Activated naive CD4-positive, alpha-beta T cell treated with anti-CD3 and anti-CD28 coated beads, Interleukin-2, amount 10 ng/mL, durations not matched to agents 7 days and 5 days (primary cell): ENCODE results near the gene FBLN2.
"Not testable (repeated sequence)": the region's sequence is repeated elsewhere in the genome, so short reads cannot be mapped to it uniquely, and the experiment has no call there.

ENCODE experiments used
- CTCF ChIA-PET: fragments of 350-600 bp; sonication (Branson Sonifier 250); formaldehyde crosslinking; loops from one replicate; lab custom pipeline; 2021; ENCODE audit warnings: antibody characterized with exemption; lab: Charles Lee
- DNase-seq: peaks from one replicate; pipeline ENCODE4 v3.0.0-alpha.2; 2020
- H3K27ac Mint-ChIP-seq: one replicate; pipeline ENCODE4 v1.8.0; 2021; ENCODE audit warnings: mild to moderate bottlenecking, moderate library complexity, mixed read lengths
- H3K27me3 Mint-ChIP-seq: one replicate; pipeline ENCODE4 v1.8.0; 2021; ENCODE audit warnings: mild to moderate bottlenecking, mixed read lengths
- H3K36me3 Mint-ChIP-seq: one replicate; pipeline ENCODE4 v1.8.0; 2021; ENCODE audit warnings: mixed read lengths
- H3K4me1 Mint-ChIP-seq: one replicate; pipeline ENCODE4 v1.8.0; 2021; ENCODE audit warnings: mixed read lengths
- H3K4me3 Mint-ChIP-seq: one replicate; pipeline ENCODE4 v1.8.0; 2021; ENCODE audit warnings: mild to moderate bottlenecking, moderate library complexity, mixed read lengths
- H3K9me3 Mint-ChIP-seq: one replicate; pipeline ENCODE4 v1.8.0; 2021; ENCODE audit warnings: mixed read lengths

Gene FBLN2

DNA sequence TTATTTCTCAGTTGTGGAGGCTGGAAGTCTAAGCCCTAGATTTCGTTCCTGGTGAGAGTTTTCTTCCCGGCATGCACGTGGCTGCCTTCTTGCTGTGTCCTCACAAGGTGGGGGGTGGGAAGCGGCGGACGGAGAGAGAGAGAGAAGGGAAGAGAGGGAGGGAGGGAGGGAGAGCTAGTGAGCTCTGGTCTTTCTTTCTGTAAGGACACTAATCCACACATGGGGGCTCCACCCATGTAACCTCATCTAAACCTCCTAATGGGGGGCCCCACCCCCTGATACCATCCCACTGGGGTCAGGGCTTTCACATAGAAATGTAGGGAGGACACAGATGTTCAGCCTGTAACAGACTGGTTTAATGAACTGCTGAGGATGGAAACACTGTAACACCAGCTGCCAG, 7.3 kb downstream of the FBLN2 start:
- CTCF ChIA-PET, result interaction anchor here (0.6 kb wide), 1 partner anchor 55 kb away, joined by 3 read pairs; no protein-coding TSS in a partner anchor
- Mint-ChIP-seq H3K4me3 (no peak overlapping the region), H3K27me3 (peaks cover 75% of the 10 kb centered on the region), H3K9me3 (no peaks in the 10 kb centered on the region), H3K36me3 (no peaks in the 10 kb centered on the region), H3K4me1 (no peaks in the 10 kb centered on the region), H3K27ac (no peak overlapping the region)
- no peak for DNase-seq

- Mint-ChIP-seq H3K9me3 (no peaks in the 10 kb centered on the region), H3K4me3 (no peak overlapping the region), H3K27me3 (peaks cover 73% of the 10 kb centered on the region), H3K27ac (no peak overlapping the region), H3K36me3 (no peaks in the 10 kb centered on the region), H3K4me1 (no peaks in the 10 kb centered on the region)
- DNase-seq, result no peak
- CTCF ChIA-PET, result no interaction called here
Observed at GRCh38 chr3:13556917-13557316, 8.0 kb downstream of the FBLN2 start.

- no peak for DNase-seq
- H3K36me3 Mint-ChIP-seq, result no peaks in the 10 kb centered on the region
- H3K27me3 Mint-ChIP-seq, result peaks cover 69% of the 10 kb centered on the region
- no peaks in the 10 kb centered on the region for H3K9me3 Mint-ChIP-seq
- CTCF ChIA-PET, result no interaction called here
- no peaks in the 10 kb centered on the region for H3K4me1 Mint-ChIP-seq
- no peak overlapping the region for H3K27ac Mint-ChIP-seq
- no peak overlapping the region for H3K4me3 Mint-ChIP-seq
Observed at GRCh38 chr3:13557417-13557816, 8.5 kb downstream of the FBLN2 start.

- Mint-ChIP-seq H3K27ac (no peak overlapping the region), H3K9me3 (no peaks in the 10 kb centered on the region), H3K4me3 (no peak overlapping the region), H3K27me3 (peaks cover 68% of the 10 kb centered on the region), H3K36me3 (no peaks in the 10 kb centered on the region), H3K4me1 (no peaks in the 10 kb centered on the region)
- CTCF ChIA-PET, result no interaction called here
- no peak for DNase-seq
Observed at GRCh38 chr3:13557926-13558325, 9.0 kb downstream of the FBLN2 start.

GRCh38 chr3:13558651-13559050, 9.7 kb downstream of the FBLN2 start:
- no peak overlapping the region for H3K4me3 Mint-ChIP-seq
- CTCF ChIA-PET, result no interaction called here
- no peaks in the 10 kb centered on the region for H3K36me3 Mint-ChIP-seq
- no peak for DNase-seq
- H3K27me3 Mint-ChIP-seq, result peaks cover 66% of the 10 kb centered on the region
- H3K9me3 Mint-ChIP-seq, result no peaks in the 10 kb centered on the region
- no peak overlapping the region for H3K27ac Mint-ChIP-seq
- H3K4me1 Mint-ChIP-seq, result no peaks in the 10 kb centered on the region

- H3K27me3 Mint-ChIP-seq, result peaks cover 56% of the 10 kb centered on the region
- no peak for DNase-seq
- no peak overlapping the region for H3K4me3 Mint-ChIP-seq
- H3K27ac Mint-ChIP-seq, result no peak overlapping the region
- H3K4me1 Mint-ChIP-seq, result no peaks in the 10 kb centered on the region
- CTCF ChIA-PET, result interaction anchor here (1.1 kb wide), 1 partner anchor 88 kb away, joined by 3 read pairs; no protein-coding TSS in a partner anchor
- H3K36me3 Mint-ChIP-seq, result no peaks in the 10 kb centered on the region
- no peaks in the 10 kb centered on the region for H3K9me3 Mint-ChIP-seq
Observed at GRCh38 chr3:13559764-13560525, 11.0 kb downstream of the FBLN2 start.

DNA sequence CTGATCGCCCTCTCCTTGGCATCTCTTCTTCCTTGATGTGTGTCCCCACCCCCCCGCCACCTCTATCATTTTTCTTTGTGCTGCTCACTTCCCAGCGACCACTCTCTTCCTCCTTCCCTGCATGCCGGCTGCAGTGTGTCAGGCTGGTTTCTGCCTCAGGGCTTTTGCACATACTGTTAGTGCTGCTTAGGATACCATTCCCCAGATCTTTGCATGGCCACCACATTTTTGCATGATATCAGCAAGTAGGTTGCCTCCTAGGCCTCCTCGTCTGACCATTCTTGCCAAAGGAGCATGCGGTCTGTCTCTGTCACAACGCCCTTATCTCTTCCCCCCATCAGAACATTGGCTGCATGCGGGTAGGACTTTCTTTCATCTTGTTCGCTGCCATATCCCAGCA, 12.5 kb downstream of the FBLN2 start:
- no peaks in the 10 kb centered on the region for H3K9me3 Mint-ChIP-seq
- peaks cover 51% of the 10 kb centered on the region for H3K27me3 Mint-ChIP-seq
- no peaks in the 10 kb centered on the region for H3K4me1 Mint-ChIP-seq
- CTCF ChIA-PET, result no interaction called here
- H3K4me3 Mint-ChIP-seq, result no peak overlapping the region
- H3K36me3 Mint-ChIP-seq, result no peaks in the 10 kb centered on the region
- no peak for DNase-seq
- no peak overlapping the region for H3K27ac Mint-ChIP-seq

DNA sequence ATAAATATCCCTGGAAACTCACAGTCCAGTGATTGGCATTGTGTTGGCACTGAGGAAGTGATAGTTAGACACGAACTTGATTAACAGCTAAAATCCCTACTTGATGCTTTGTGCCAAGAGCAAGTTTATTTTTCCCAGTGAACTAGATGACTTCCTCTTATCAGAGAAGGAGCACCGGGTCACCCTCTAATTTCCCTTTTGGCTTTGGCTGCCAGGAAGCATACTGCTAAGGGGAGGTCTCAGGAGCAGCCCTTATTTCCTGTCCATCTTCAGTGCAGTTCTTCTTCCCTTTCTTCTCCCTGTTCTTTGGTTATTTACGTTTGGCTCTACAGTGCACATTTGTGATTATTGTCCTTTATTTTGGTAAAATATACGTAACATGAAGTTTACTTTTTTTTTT, 13.0 kb downstream of the FBLN2 start:
- Mint-ChIP-seq H3K9me3 (no peaks in the 10 kb centered on the region), H3K36me3 (no peaks in the 10 kb centered on the region), H3K27ac (no peak overlapping the region), H3K4me1 (no peaks in the 10 kb centered on the region), H3K27me3 (peaks cover 45% of the 10 kb centered on the region), H3K4me3 (no peak overlapping the region)
- no peak for DNase-seq
- CTCF ChIA-PET, result no interaction called here

- H3K36me3 Mint-ChIP-seq, H3K9me3 Mint-ChIP-seq, CTCF ChIA-PET, DNase-seq, H3K4me1 Mint-ChIP-seq, H3K4me3 Mint-ChIP-seq, H3K27ac Mint-ChIP-seq: not testable (repeated sequence)
- H3K27me3 Mint-ChIP-seq, result peaks cover 41% of the 10 kb centered on the region
Observed at GRCh38 chr3:13562421-13562820, 13.5 kb downstream of the FBLN2 start.

- Mint-ChIP-seq H3K4me3 (no peak overlapping the region), H3K9me3 (no peaks in the 10 kb centered on the region), H3K27ac (no peak overlapping the region), H3K4me1 (no peaks in the 10 kb centered on the region), H3K36me3 (no peaks in the 10 kb centered on the region), H3K27me3 (peaks cover 42% of the 10 kb centered on the region)
- CTCF ChIA-PET, result no interaction called here
- DNase-seq, result no peak
Observed at GRCh38 chr3:13563321-13563720, 14.4 kb downstream of the FBLN2 start.

DNA sequence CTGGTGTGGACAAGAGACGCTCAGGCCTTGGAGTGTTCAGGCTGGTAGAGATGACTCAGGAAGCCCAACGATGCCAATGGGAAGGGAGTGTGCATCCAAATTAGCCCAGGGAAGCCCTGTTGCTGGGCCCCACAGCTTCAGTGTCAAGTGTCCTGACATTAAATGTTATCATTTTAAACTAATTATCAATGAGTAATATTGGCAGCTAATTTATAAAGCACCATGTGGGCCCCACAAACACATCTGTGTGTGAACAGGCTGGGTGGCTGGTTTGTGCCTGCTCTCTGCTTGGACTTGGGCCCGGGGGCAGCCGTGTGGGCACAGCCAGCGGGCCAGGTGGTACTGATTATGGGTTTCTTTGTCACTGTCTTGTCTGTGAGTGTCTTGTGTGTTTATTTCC, 15.0 kb downstream of the FBLN2 start:
- CTCF ChIA-PET, result no interaction called here
- DNase-seq, result no peak
- H3K36me3 Mint-ChIP-seq, result no peaks in the 10 kb centered on the region
- peaks cover 40% of the 10 kb centered on the region for H3K27me3 Mint-ChIP-seq
- H3K4me1 Mint-ChIP-seq, result no peaks in the 10 kb centered on the region
- H3K9me3 Mint-ChIP-seq, result no peaks in the 10 kb centered on the region
- H3K4me3 Mint-ChIP-seq, result no peak overlapping the region
- no peak overlapping the region for H3K27ac Mint-ChIP-seq

DNA sequence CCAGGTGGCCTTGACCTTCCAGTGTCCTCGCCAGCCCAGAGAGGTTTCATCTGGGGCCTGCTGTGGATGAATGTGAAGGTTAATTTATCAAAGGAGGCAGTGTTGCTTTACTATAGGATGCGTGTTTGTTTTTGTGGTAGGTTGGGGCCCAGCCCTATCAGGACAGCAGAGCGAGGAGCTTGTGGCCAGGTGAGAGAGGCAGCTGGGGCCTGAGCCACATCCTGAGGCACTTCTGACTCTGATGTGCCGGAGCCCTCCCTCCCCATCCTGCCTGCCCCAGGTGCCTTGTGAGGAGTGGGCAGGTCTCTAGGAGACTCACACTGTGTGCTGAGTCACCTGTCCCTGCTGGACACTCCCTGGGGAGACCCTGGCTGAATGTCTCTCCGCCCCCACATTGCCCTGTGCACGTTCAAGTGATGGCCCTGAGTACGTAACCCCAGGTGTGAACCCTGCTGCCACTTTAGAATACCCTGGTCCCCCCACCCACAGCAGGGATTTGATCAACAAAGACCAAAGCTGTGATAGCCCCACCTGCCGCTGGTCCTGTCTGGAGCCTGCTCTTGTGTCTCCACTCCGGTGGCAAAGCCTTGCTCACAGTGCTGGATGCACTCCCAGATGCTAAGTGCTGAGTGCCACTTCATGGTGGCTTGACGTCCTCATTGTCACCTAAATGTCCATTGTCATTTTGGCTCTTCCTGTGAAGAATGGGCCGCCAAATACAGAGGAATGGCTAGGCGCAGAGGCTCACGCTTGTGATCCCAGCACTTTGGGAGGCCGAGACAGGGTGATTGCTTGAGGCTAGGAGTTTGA, 16.0 kb downstream of the FBLN2 start:
- CTCF ChIA-PET, result no interaction called here
- Mint-ChIP-seq H3K36me3 (no peaks in the 10 kb centered on the region), H3K27ac (no peak overlapping the region), H3K4me3 (no peak overlapping the region), H3K27me3 (peaks cover 31% of the 10 kb centered on the region), H3K9me3 (no peaks in the 10 kb centered on the region), H3K4me1 (no peaks in the 10 kb centered on the region)
- no peak for DNase-seq

- Mint-ChIP-seq H3K9me3 (no peaks in the 10 kb centered on the region), H3K36me3 (no peaks in the 10 kb centered on the region)
- CTCF ChIA-PET, result interaction anchor here (0.8 to 0.9 kb wide), 2 partner anchors 89 to 93 kb away, joined by 3 read pairs; no protein-coding TSS in a partner anchor
Observed at GRCh38 chr3:13565581-13566452, 16.9 kb downstream of the FBLN2 start.

DNA sequence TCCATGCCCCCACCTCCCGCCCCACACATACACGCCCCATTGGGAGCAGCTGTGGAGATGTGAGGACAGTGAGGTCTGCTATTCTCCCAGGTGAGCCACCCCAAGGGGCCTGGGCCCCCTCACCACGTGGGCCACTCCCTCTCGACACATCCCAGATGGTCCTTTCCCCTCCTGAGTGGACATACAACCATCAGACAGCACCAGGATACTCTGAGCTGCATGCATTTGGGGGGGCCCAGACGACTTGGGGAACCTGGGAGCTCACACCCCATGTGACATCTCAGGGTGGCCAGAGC, 17.5 kb downstream of the FBLN2 start:
- no peaks in the 10 kb centered on the region for H3K9me3 Mint-ChIP-seq
- CTCF ChIA-PET, result interaction anchor here (0.8 to 0.9 kb wide), 2 partner anchors 88 to 93 kb away, joined by 3 read pairs; no protein-coding TSS in a partner anchor

More at GRCh38 chr3:13565581-13566452, 16.9 kb downstream of the FBLN2 start:
- Mint-ChIP-seq H3K4me3 (no peak overlapping the region), H3K27me3 (peaks cover 22% of the 10 kb centered on the region), H3K27ac (no peak overlapping the region), H3K4me1 (no peaks in the 10 kb centered on the region)
- DNase-seq, result no peak

More for the DNA sequence above, 17.5 kb downstream of the FBLN2 start:
- no peak overlapping the region for H3K4me3 Mint-ChIP-seq
- peaks cover 16% of the 10 kb centered on the region for H3K27me3 Mint-ChIP-seq
- DNase-seq, result no peak
- no peak overlapping the region for H3K27ac Mint-ChIP-seq
- H3K4me1 Mint-ChIP-seq, result no peaks in the 10 kb centered on the region
- H3K36me3 Mint-ChIP-seq, result no peaks in the 10 kb centered on the region
